G401.6 (cell line): ENCODE data around the gene MAP3K5.

Experiments used
- FAIRE-seq: peaks from 2 replicates; lab custom pipeline; 2012; peaks lifted over from hg19 to GRCh38; lab: Jason Lieb, UNC

Gene MAP3K5

GRCh38 chr6:136683209-136683941, 108.9 kb downstream of the MAP3K5 start:
- FAIRE-seq, result no peak

GRCh38 chr6:136682292-136682691, 110.0 kb downstream of the MAP3K5 start:
- no peak for FAIRE-seq

- no peak for FAIRE-seq
Measured at GRCh38 chr6:136677822-136678221, 114.5 kb downstream of the MAP3K5 start.

GRCh38 chr6:136677344-136677743, 114.9 kb downstream of the MAP3K5 start:
- no peak for FAIRE-seq

- no peak for FAIRE-seq
Measured at GRCh38 chr6:136676075-136676474, 116.2 kb downstream of the MAP3K5 start.

- FAIRE-seq, result no peak
Measured at GRCh38 chr6:136673571-136673970, 118.7 kb downstream of the MAP3K5 start.

- no peak for FAIRE-seq
Measured at GRCh38 chr6:136672144-136672543, 120.1 kb downstream of the MAP3K5 start.

GRCh38 chr6:136669299-136669699, 123.0 kb downstream of the MAP3K5 start:
- FAIRE-seq, result no peak

GRCh38 chr6:136668571-136668970, 123.7 kb downstream of the MAP3K5 start:
- no peak for FAIRE-seq

- FAIRE-seq, result no peak
Measured at GRCh38 chr6:136666041-136666440, 126.2 kb downstream of the MAP3K5 start.

GRCh38 chr6:136662347-136663237, 129.7 kb downstream of the MAP3K5 start:
- no peak for FAIRE-seq

GRCh38 chr6:136660727-136661126, 131.6 kb downstream of the MAP3K5 start:
- FAIRE-seq, result no peak

GRCh38 chr6:136659991-136660499, 132.2 kb downstream of the MAP3K5 start:
- FAIRE-seq, result no peak

GRCh38 chr6:136658711-136659110, 133.6 kb downstream of the MAP3K5 start:
- no peak for FAIRE-seq

- FAIRE-seq, result no peak
Measured at GRCh38 chr6:136657666-136658065, 134.6 kb downstream of the MAP3K5 start.

GRCh38 chr6:136656121-136656520, 136.2 kb downstream of the MAP3K5 start:
- no peak for FAIRE-seq

GRCh38 chr6:136655239-136656014, 136.8 kb downstream of the MAP3K5 start:
- FAIRE-seq, result no peak

- FAIRE-seq, result no peak
Measured at GRCh38 chr6:136654086-136654485, 138.2 kb downstream of the MAP3K5 start.

- FAIRE-seq, result no peak
Measured at GRCh38 chr6:136652656-136653055, 139.6 kb downstream of the MAP3K5 start.

GRCh38 chr6:136651982-136652381, 140.3 kb downstream of the MAP3K5 start:
- FAIRE-seq, result no peak

GRCh38 chr6:136647363-136647852, 144.9 kb downstream of the MAP3K5 start:
- FAIRE-seq, result no peak

- no peak for FAIRE-seq
Measured at GRCh38 chr6:136646377-136646776, 145.9 kb downstream of the MAP3K5 start.
